Measurements from ENCODE around the gene PGAP3. TPM values are rescaled to one million over a fixed set of nuclear protein-coding genes. Genes with fewer than 3 reads are reported as not detected.
A peak's percentile ranks its signal among the peaks of the same experiment; 100 is the strongest.
"Not testable (repeated sequence)": the region's sequence is repeated elsewhere in the genome, so short reads cannot be mapped to it uniquely, and the experiment has no call there.

Gene PGAP3, protein sequence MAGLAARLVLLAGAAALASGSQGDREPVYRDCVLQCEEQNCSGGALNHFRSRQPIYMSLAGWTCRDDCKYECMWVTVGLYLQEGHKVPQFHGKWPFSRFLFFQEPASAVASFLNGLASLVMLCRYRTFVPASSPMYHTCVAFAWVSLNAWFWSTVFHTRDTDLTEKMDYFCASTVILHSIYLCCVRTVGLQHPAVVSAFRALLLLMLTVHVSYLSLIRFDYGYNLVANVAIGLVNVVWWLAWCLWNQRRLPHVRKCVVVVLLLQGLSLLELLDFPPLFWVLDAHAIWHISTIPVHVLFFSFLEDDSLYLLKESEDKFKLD
- total RNA-seq = 17.1 TPM in 2 replicates
- 16.7 TPM for polyA plus RNA-seq (2012)

DNA sequence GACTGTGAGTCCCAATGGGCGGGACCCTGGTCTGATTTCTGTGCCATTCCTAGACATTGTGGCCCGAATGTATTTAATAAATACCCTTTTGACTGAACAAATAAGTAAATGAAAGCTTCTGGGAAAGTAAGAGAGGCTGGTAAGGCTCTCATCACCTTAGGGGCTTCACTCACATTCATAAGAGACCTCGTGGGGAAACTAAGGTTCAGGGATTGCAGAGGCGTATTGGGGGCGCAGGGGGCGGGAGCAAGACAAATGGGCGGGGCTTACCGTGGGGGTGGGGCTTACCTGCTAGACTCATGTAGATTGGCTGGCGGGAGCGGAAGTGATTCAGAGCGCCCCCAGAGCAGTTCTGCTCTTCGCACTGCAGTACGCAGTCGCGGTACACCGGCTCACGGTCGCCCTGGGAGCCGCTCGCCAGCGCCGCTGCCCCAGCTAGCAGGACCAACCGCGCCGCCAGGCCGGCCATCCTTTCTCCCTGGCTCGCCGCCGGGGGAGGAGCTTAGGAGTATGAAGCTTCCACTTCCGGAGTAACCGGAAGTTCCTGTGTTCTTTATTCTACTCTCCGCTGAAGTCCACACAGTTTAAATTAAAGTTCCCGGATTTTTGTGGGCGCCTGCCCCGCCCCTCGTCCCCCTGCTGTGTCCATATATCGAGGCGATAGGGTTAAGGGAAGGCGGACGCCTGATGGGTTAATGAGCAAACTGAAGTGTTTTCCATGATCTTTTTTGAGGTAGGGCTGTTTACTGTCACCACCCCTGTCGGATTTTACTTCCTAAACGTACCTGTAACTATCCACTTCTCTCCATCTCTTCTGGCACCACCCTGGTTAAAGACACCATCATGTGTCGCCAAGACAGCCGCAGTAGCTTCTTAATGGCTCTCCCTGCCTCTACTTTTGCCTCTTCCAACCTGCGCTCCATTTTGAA is at the start of gene PGAP3:
TSS of gene PGAP3 (minus strand) at position 512 of the 929 bp plus-strand sequence. CDS start at position 469, 43 bp downstream.
- peak; percentile 92 for DNase-seq (ENCODE audit: low read depth)

GRCh38 chr17:39737206-39737759 is 49.4 kb upstream of the PGAP3 start:
- no peak for DNase-seq (ENCODE audit: low read depth)

- peak; percentile 39 for DNase-seq (ENCODE audit: low read depth)
These were observed 48.7 kb upstream of the PGAP3 start for GRCh38 chr17:39736319-39737165.

DNA sequence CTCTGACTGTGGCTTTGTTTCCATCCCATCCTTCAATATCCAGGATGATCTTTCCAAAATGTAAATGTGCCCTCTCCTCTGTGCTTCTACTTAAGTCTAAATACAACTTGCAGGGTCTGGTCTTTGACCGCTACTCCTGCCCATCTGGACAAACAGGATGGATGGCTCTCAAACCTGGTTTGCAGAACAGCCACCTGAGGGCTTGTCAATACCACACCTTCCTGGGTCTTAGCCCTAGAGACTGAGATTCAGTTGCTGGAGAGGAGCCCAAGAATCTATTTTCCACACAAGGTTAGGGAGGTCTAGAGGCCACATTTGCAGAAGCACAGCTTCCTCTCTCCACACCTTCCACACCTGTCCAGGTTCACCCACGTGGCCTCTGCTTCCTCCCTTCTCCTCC is 48.0 kb upstream of the PGAP3 start:
- DNase-seq (ENCODE audit: low read depth) = no peak

- DNase-seq (ENCODE audit: low read depth) = no peak
These were observed 44.7 kb upstream of the PGAP3 start for GRCh38 chr17:39732586-39732985.

DNA sequence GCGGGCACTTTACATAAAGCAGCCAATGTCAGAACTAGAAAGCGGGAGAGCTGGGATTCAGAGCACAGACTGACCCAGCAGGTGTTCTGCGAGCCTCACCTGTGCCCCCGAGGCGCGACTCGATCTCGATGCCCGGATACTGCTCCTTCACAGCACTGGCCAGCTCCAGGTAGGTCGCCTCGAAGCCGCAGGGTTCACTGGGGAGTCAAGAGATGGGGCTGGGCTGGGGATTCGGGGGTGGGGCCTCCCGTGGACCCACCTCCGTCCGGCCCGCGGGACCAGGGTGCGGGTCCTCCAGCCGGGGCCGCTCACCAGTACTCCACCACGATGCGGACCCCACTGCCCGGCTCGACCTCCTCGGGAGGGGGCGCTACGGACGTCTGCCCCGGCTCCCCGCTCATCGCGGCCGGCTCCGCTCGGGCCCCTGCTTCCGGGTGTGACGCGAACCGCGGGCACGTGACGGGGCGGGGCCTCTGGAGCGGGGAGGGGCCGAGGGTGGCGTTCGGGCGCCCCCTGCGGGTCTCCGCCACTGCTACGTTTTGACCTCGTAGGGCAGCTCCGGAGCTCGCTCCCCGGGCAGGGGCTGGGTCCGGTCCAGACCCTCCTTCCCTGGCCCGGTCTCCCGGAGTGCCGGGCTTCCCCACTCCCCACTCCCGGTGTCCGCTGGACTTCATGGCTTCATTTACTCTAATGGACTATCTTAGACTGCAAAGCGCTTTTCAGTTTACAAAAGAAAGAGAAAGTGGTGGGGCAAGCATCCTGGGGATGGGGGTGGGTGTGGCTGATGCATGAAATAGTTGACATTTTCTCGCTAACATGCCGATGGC is 42.5 kb upstream of the PGAP3 start, which contains the start of gene MIEN1:
TSS of gene MIEN1 (minus strand) at position 438 of the 827 bp plus-strand sequence. CDS start at position 401, 37 bp downstream.
- peak; percentile 87 for DNase-seq (ENCODE audit: low read depth)

DNA sequence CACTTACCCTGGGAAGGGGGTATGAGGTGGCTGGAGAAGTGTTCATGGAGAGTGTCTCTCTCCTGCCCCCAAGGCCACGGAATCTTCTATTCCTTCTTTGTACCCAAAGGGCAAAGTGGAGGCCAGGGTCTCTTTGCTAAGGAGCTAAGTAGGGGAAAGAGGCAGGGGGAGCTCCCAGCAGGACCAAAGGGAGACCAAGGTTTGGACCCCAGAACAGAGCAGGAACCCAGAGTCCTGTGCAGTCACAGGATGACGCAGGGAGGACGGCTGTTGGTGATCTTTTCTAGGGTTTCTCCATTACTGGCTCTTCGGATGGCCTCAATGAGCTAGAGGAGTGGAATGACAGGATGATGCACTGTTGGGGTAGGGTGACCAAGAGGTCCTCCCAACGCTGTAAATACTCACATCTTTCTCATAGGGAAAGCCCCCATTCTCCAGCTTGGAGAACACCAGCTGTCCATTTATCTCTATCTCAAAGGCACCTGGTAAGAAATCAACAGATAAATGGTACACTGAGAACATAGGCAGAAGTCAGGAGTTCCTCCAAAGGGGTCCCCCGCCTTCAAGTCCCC is 41.5 kb upstream of the PGAP3 start:
- DNase-seq (ENCODE audit: low read depth) = peak; percentile 24

DNA sequence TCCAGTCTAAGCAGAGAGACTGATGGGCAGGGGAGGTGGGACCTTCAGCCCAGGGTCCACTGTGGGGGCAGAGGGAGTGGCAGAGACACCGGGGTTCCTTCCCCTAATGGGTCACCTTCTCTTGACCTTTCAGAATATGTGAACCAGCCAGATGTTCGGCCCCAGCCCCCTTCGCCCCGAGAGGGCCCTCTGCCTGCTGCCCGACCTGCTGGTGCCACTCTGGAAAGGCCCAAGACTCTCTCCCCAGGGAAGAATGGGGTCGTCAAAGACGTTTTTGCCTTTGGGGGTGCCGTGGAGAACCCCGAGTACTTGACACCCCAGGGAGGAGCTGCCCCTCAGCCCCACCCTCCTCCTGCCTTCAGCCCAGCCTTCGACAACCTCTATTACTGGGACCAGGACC is 39.7 kb upstream of the PGAP3 start:
- no peak for DNase-seq (ENCODE audit: low read depth)

- DNase-seq (ENCODE audit: low read depth) = no peak
These were observed 38.8 kb upstream of the PGAP3 start for GRCh38 chr17:39726617-39727016.

DNA sequence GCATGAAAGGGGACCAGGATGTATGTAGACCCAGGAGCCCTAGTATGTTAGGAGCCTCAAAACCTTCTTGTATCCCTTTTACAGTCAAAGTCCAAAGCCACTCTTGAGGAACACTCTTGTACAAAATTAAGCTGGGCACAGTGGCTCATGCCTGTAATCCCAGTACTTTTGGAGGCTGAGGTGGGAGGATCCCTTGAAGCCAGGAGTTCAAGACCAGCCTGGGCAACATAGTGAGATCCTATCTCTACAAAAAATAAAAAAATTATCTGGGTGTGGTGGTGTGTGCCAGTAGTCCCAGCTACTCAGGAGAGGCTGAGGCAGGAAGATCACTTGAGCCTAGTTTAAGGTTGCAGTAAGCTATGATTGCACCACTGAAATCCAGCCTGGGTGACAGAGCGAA is 38.1 kb upstream of the PGAP3 start:
- not testable (repeated sequence) for DNase-seq (ENCODE audit: low read depth)

DNA sequence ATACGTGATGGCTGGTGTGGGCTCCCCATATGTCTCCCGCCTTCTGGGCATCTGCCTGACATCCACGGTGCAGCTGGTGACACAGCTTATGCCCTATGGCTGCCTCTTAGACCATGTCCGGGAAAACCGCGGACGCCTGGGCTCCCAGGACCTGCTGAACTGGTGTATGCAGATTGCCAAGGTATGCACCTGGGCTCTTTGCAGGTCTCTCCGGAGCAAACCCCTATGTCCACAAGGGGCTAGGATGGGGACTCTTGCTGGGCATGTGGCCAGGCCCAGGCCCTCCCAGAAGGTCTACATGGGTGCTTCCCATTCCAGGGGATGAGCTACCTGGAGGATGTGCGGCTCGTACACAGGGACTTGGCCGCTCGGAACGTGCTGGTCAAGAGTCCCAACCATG is 36.9 kb upstream of the PGAP3 start:
- DNase-seq (ENCODE audit: low read depth) = no peak

- DNase-seq (ENCODE audit: low read depth) = no peak
These were observed 35.4 kb upstream of the PGAP3 start for GRCh38 chr17:39722965-39723848.

- DNase-seq (ENCODE audit: low read depth) = no peak
These were observed 34.2 kb upstream of the PGAP3 start for GRCh38 chr17:39722104-39722503.

- DNase-seq (ENCODE audit: low read depth) = no peak
These were observed 31.9 kb upstream of the PGAP3 start for GRCh38 chr17:39719563-39720355.

- DNase-seq (ENCODE audit: low read depth) = no peak
These were observed 29.8 kb upstream of the PGAP3 start for GRCh38 chr17:39717660-39718059.

GRCh38 chr17:39716879-39717536 is 29.2 kb upstream of the PGAP3 start:
- no peak for DNase-seq (ENCODE audit: low read depth)

Measured in myocyte (in vitro differentiated cells).